ENCODE data around the gene WSB1. TPM values are rescaled to one million over a fixed set of nuclear protein-coding genes. Genes with fewer than 3 reads are reported as not detected.

WSB1 gene
- total and polyA plus RNA-seq, 10 of the 15 experiments (the other 5 are each of a cell fraction or from before 2014, with no cell fraction given): 26.6 to 458 (median 101) TPM

- TF ChIP-seq RAD21 (IDR thresholded peaks at IDR 0.05; ENCODE audit: insufficient read depth, low read depth, low read length) (peak; percentile 10; the same call in 1 of the 2 replicates), KDM1A (IDR thresholded peaks at IDR 0.05; ENCODE audit: borderline replicate concordance) (no peak), BMI1 (IDR thresholded peaks at IDR 0.05; ENCODE audit: borderline replicate concordance) (no peak), RBBP5 (conservative IDR thresholded peaks at IDR 0.05) (no peak), RELA (IDR thresholded peaks at IDR 0.05; ENCODE audit: borderline replicate concordance, partially characterized antibody) (no peak), ETV6 (conservative IDR thresholded peaks at IDR 0.05 in 1 of 2, IDR thresholded peaks at IDR 0.05 in 1 of 2; ENCODE audit: borderline replicate concordance in 1 of 2, low read depth in 1 of 2) (peak in 1 of 2 experiments; percentile 74; a peak in 1 of 4 replicates), EZH2 (IDR thresholded peaks at IDR 0.05; ENCODE audit: borderline replicate concordance, control insufficient read depth, low read depth, low read length) (no peak), JUNB (IDR thresholded peaks at IDR 0.05) (no peak; the same call in 1 of the 2 replicates), NR2F1 (conservative IDR thresholded peaks at IDR 0.05) (no peak), ZBTB33 (IDR thresholded peaks at IDR 0.05) (no peak), TCF7 (IDR thresholded peaks at IDR 0.05; ENCODE audit: borderline replicate concordance) (0 out of 2 replicates have a peak, but pooled peaks have one; percentile 13), SMC3 (IDR thresholded peaks at IDR 0.05; ENCODE audit: borderline replicate concordance, low read length) (no peak), ZNF24 (IDR thresholded peaks at IDR 0.05) (no peak), BCL3 (IDR thresholded peaks at IDR 0.05; ENCODE audit: borderline replicate concordance, insufficient read depth, low read depth, low read length, poor library complexity, severe bottlenecking) (no peak), STAT1 (conservative IDR thresholded peaks at IDR 0.05) (no peak), TCF12 (IDR thresholded peaks at IDR 0.05; ENCODE audit: low read depth, low read length) (no peak), TCF3 (IDR thresholded peaks at IDR 0.05; ENCODE audit: borderline replicate concordance, insufficient read depth, low read depth, low read length) (no peak), CHD4 (IDR thresholded peaks at IDR 0.05) (no peak)
- TF ChIP-seq, protein P1, sequence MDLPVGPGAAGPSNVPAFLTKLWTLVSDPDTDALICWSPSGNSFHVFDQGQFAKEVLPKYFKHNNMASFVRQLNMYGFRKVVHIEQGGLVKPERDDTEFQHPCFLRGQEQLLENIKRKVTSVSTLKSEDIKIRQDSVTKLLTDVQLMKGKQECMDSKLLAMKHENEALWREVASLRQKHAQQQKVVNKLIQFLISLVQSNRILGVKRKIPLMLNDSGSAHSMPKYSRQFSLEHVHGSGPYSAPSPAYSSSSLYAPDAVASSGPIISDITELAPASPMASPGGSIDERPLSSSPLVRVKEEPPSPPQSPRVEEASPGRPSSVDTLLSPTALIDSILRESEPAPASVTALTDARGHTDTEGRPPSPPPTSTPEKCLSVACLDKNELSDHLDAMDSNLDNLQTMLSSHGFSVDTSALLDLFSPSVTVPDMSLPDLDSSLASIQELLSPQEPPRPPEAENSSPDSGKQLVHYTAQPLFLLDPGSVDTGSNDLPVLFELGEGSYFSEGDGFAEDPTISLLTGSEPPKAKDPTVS (IDR thresholded peaks at IDR 0.05; ENCODE audit: low read depth, low read length): no peak
- TF ChIP-seq, protein P2, sequence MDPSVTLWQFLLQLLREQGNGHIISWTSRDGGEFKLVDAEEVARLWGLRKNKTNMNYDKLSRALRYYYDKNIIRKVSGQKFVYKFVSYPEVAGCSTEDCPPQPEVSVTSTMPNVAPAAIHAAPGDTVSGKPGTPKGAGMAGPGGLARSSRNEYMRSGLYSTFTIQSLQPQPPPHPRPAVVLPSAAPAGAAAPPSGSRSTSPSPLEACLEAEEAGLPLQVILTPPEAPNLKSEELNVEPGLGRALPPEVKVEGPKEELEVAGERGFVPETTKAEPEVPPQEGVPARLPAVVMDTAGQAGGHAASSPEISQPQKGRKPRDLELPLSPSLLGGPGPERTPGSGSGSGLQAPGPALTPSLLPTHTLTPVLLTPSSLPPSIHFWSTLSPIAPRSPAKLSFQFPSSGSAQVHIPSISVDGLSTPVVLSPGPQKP (IDR thresholded peaks at IDR 0.05; ENCODE audit: low read depth, low read length): no peak
- TF ChIP-seq, protein P3, sequence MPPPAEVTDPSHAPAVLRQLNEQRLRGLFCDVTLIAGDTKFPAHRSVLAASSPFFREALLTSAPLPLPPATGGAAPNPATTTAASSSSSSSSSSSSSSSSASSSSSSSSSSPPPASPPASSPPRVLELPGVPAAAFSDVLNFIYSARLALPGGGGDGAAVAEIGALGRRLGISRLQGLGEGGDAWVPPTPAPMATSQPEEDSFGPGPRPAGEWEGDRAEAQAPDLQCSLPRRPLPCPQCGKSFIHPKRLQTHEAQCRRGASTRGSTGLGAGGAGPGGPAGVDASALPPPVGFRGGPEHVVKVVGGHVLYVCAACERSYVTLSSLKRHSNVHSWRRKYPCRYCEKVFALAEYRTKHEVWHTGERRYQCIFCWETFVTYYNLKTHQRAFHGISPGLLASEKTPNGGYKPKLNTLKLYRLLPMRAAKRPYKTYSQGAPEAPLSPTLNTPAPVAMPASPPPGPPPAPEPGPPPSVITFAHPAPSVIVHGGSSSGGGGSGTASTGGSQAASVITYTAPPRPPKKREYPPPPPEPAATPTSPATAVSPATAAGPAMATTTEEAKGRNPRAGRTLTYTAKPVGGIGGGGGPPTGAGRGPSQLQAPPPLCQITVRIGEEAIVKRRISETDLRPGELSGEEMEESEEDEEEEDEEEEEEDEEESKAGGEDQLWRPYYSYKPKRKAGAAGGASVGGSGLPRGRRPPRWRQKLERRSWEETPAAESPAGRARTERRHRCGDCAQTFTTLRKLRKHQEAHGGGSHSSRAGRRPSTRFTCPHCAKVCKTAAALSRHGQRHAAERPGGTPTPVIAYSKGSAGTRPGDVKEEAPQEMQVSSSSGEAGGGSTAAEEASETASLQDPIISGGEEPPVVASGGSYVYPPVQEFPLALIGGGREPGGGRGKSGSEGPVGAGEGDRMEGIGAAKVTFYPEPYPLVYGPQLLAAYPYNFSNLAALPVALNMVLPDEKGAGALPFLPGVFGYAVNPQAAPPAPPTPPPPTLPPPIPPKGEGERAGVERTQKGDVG (CRISPR knock-in tag; IDR thresholded peaks at IDR 0.05): no peak
Measured at GRCh38 chr17:27339198-27339835, 45.4 kb downstream of the WSB1 start (continued).

All from GM12878 (cell line).